Activated gamma-delta T cell treated with Interleukin-2 at 50 U/mL for 16 hours (primary cell): Measurements from ENCODE around the gene CSNK2A3.

Experiments used
- DNase-seq: peaks from one replicate; pipeline ENCODE4 v3.0.0-alpha.2; 2020

CSNK2A3 gene

GRCh38 chr11:11334607-11335006, 18.4 kb downstream of the CSNK2A3 start:
- DNase-seq = no peak

- no peak for DNase-seq
Observed at GRCh38 chr11:11332141-11332710, 20.8 kb downstream of the CSNK2A3 start.

GRCh38 chr11:11329062-11329806, 23.8 kb downstream of the CSNK2A3 start:
- no peak for DNase-seq

GRCh38 chr11:11324090-11324489, 29.0 kb downstream of the CSNK2A3 start:
- no peak for DNase-seq

GRCh38 chr11:11322101-11322500, 30.9 kb downstream of the CSNK2A3 start:
- DNase-seq = no peak

GRCh38 chr11:11320825-11321224, 32.2 kb downstream of the CSNK2A3 start:
- no peak for DNase-seq

- no peak for DNase-seq
Observed at GRCh38 chr11:11318961-11319360, 34.1 kb downstream of the CSNK2A3 start.

- DNase-seq = no peak
Observed at GRCh38 chr11:11318461-11318860, 34.6 kb downstream of the CSNK2A3 start.

GRCh38 chr11:11316651-11317230, 36.3 kb downstream of the CSNK2A3 start:
- no peak for DNase-seq

GRCh38 chr11:11313902-11314692, 39.0 kb downstream of the CSNK2A3 start:
- no peak for DNase-seq

GRCh38 chr11:11313426-11313825, 39.6 kb downstream of the CSNK2A3 start:
- DNase-seq = no peak

GRCh38 chr11:11312738-11313137, 40.3 kb downstream of the CSNK2A3 start:
- DNase-seq = no peak

- no peak for DNase-seq
Observed at GRCh38 chr11:11311169-11311568, 41.9 kb downstream of the CSNK2A3 start.

- no peak for DNase-seq
Observed at GRCh38 chr11:11309906-11310305, 43.1 kb downstream of the CSNK2A3 start.

- no peak for DNase-seq
Observed at GRCh38 chr11:11308249-11308648, 44.8 kb downstream of the CSNK2A3 start.

GRCh38 chr11:11306855-11307254, 46.2 kb downstream of the CSNK2A3 start:
- DNase-seq = no peak

GRCh38 chr11:11304550-11304949, 48.5 kb downstream of the CSNK2A3 start:
- no peak for DNase-seq

GRCh38 chr11:11302565-11302964, 50.5 kb downstream of the CSNK2A3 start:
- DNase-seq = no peak
